LNCAP (cell line): ENCODE data around the gene MSMO1.

ENCODE experiments used
- CTCF ChIP-seq: fragments of 450-650 bp; IDR thresholded peaks from 2 replicates; pipeline ENCODE4 v1.5.1; 2017; ENCODE audit warnings: mild to moderate bottlenecking

Gene MSMO1

GRCh38 chr4:165327211-165328100 lies at the start of gene MSMO1:
TSS of gene MSMO1 (plus strand) at chr4:165327669. CDS start at chr4:165333371, 5,702 bp downstream.
- no peak for TF ChIP-seq CTCF

GRCh38 chr4:165288226-165288625 lies 39.2 kb upstream of the MSMO1 start:
- no peak for TF ChIP-seq CTCF

- TF ChIP-seq CTCF: no peak
Measured at GRCh38 chr4:165288639-165289422, 38.6 kb upstream of the MSMO1 start.

GRCh38 chr4:165289423-165289785 lies 38.1 kb upstream of the MSMO1 start:
- no peak for TF ChIP-seq CTCF

- no peak for TF ChIP-seq CTCF
Measured at GRCh38 chr4:165293061-165293460, 34.4 kb upstream of the MSMO1 start.

- no peak for TF ChIP-seq CTCF
Measured at GRCh38 chr4:165293927-165294649, 33.4 kb upstream of the MSMO1 start.

GRCh38 chr4:165294907-165295306 lies 32.6 kb upstream of the MSMO1 start:
- no peak for TF ChIP-seq CTCF
